ENCODE results near the gene RARRES1. TPM values are rescaled to one million over a fixed set of nuclear protein-coding genes. Genes with fewer than 3 reads are reported as not detected.
A peak's percentile ranks its signal among the peaks of the same experiment; 100 is the strongest.

The RARRES1 gene
- total RNA-seq, 2 experiments from 2014 or later = not detected

GRCh38 chr3:158679547-158680000 is 52.7 kb downstream of the RARRES1 start:
- Mint-ChIP-seq H3K27me3 (no peaks in the 10 kb centered on the region), H3K4me3 (no peak overlapping the region), H3K27ac (no peak overlapping the region), H3K36me3 (ENCODE audit: low read depth) (peaks cover 47% of the 10 kb centered on the region), H3K9me3 (no peaks in the 10 kb centered on the region), H3K4me1 (ENCODE audit: low read depth) (no peaks in the 10 kb centered on the region)
- DNase-seq = no peak
- Histone ChIP-seq H3K27me3 (ENCODE audit: control insufficient read depth in 1 of 2, insufficient read depth in 2 of 2, low read length in 2 of 2) (no peaks in the 10 kb centered on the region), H3K4me3 (ENCODE audit: low read length) (no peak overlapping the region), H3K9me3 (ENCODE audit: control insufficient read depth in 1 of 2, insufficient read depth in 1 of 2, low read length in 2 of 2) (no peaks in the 10 kb centered on the region), H3K36me3 (ENCODE audit: insufficient read depth, low read length) (peaks cover 34% of the 10 kb centered on the region), H3K4me1 (ENCODE audit: insufficient read depth, low read length) (no peaks in the 10 kb centered on the region), H3K27ac (ENCODE audit: low read depth in 1 of 2, low read length in 2 of 2) (no peak overlapping the region)
- TF ChIP-seq, protein P1, sequence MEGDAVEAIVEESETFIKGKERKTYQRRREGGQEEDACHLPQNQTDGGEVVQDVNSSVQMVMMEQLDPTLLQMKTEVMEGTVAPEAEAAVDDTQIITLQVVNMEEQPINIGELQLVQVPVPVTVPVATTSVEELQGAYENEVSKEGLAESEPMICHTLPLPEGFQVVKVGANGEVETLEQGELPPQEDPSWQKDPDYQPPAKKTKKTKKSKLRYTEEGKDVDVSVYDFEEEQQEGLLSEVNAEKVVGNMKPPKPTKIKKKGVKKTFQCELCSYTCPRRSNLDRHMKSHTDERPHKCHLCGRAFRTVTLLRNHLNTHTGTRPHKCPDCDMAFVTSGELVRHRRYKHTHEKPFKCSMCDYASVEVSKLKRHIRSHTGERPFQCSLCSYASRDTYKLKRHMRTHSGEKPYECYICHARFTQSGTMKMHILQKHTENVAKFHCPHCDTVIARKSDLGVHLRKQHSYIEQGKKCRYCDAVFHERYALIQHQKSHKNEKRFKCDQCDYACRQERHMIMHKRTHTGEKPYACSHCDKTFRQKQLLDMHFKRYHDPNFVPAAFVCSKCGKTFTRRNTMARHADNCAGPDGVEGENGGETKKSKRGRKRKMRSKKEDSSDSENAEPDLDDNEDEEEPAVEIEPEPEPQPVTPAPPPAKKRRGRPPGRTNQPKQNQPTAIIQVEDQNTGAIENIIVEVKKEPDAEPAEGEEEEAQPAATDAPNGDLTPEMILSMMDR (IDR thresholded peaks at IDR 0.05) = no peak
- POLR2A ChIA-PET = no interaction called here
- CTCF ChIA-PET = interaction anchor here (0.9 to 1.2 kb wide), 2 partner anchors 20 to 35 kb away, joined by 3 to 4 read pairs; partner anchors contain the start of gene GFM1
- ATAC-seq (ENCODE audit: poor library complexity) = no peak
- intact Hi-C loops (cut with DNase I, micrococcal nuclease) = loop anchor here in 1 of 2 experiments (10.0 kb wide), 1 partner anchor 1885 kb away; the partner anchor contains the start of gene KPNA4

DNA sequence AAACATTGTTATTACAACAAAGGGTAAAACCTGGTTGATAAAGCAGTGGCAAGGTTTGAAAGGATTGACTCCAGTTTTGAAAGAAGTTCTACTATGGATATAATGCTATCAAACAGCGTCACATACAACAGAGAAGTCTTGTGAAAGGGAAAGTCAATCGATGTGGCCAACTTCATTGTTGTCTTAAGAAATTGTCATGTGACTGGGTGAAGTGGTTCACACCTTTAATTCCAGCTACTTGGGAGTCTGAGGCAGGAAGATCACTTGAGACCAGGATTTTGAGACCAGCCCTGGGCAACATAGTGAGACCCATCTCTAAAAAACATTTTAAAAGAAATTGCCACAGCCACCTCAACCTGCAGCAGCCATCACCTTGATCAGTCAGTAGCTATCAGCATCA is 53.6 kb downstream of the RARRES1 start:
- ATAC-seq (ENCODE audit: poor library complexity) (no peak), DNase-seq (no peak)
- H3K27me3 Mint-ChIP-seq = no peaks in the 10 kb centered on the region
- TF ChIP-seq, protein P1 (IDR thresholded peaks at IDR 0.05) = no peak
- no peaks in the 10 kb centered on the region for H3K4me1 Mint-ChIP-seq (ENCODE audit: low read depth)
- peaks cover 27% of the 10 kb centered on the region for H3K36me3 ChIP-seq (ENCODE audit: insufficient read depth, low read length)
- CTCF ChIA-PET = interaction anchor here (0.9 kb wide), 1 partner anchor 34 kb away, joined by 3 read pairs; the partner anchor contains the start of gene GFM1
- POLR2A ChIA-PET = no interaction called here
- H3K4me3 ChIP-seq (ENCODE audit: low read length) = no peak overlapping the region
- H3K36me3 Mint-ChIP-seq (ENCODE audit: low read depth) = peaks cover 39% of the 10 kb centered on the region
- H3K27ac ChIP-seq (ENCODE audit: low read depth in 1 of 2, low read length in 2 of 2) = no peak overlapping the region
- no peaks in the 10 kb centered on the region for H3K9me3 ChIP-seq (ENCODE audit: control insufficient read depth in 1 of 2, insufficient read depth in 1 of 2, low read length in 2 of 2)
- H3K4me1 ChIP-seq (ENCODE audit: insufficient read depth, low read length) = no peaks in the 10 kb centered on the region
- no peaks in the 10 kb centered on the region for H3K27me3 ChIP-seq (ENCODE audit: control insufficient read depth in 1 of 2, insufficient read depth in 2 of 2, low read length in 2 of 2)
- H3K27ac Mint-ChIP-seq = no peak overlapping the region
- no peak overlapping the region for H3K4me3 Mint-ChIP-seq
- no peaks in the 10 kb centered on the region for H3K9me3 Mint-ChIP-seq
- intact Hi-C loops (cut with DNase I, micrococcal nuclease) = loop anchor here in 1 of 2 experiments (10.0 kb wide), 1 partner anchor 1886 kb away; the partner anchor contains the start of gene KPNA4

DNA sequence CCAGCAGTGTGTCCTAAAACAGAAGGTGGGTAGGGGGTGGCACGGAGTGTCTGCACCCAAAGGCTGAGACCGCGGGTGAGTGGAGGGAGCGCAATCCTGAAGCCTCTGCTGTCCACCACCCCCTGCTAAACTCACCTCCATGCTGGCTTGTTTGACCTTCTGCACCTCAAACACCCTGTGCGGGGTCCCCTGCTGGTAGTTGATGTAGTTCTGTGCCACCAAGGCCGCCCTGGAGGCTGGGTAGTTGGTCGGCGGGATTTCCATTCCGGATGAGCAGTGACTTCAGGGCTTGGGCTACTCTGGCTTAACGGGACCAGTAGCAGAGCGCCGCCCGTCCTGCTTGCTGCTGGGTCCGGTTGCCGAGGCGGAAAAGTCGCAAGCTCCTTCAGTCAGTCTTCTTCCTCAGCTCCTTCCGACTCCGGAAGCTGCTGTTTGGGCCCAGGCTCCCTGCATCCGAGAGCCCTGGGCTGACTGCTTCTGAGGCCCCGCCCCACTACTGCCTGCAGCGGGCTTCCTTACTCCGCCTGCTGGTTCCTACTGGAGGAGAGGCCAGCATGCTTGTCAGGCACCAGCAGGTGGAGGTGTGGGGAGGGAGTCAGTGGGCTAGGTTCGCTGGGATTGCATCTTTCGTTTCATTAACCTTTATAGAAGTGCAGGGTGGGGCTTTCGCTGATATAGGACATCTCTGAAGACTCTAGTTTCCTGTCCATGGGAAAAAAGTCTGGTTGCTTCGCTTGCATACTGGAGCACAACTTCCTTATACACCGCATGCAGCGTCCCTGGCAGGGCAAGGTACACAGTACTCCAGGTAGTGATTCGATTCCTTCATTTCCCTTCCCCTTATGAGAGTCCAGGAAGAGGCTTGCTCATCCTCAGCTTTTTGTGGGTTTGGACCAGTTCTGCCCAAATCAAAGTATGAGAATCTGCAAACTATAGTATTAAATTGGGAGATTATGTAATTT is 59.8 kb downstream of the RARRES1 start, which contains the start of gene LXN:
LXN (minus strand) TSS at position 434 of the 962 bp plus-strand sequence; CDS start at position 264, 170 bp downstream.
- DNase-seq (peak; percentile 60 to 92 (median 74)), ATAC-seq (ENCODE audit: poor library complexity) (peak; percentile 99)
- Histone ChIP-seq H3K4me1 (ENCODE audit: insufficient read depth, low read length) (peaks cover 19% of the 10 kb centered on the region), H3K27me3 (ENCODE audit: control insufficient read depth in 1 of 2, insufficient read depth in 2 of 2, low read length in 2 of 2) (no peaks in the 10 kb centered on the region), H3K27ac (ENCODE audit: low read depth in 1 of 2, low read length in 2 of 2) (peak within 1 kb of the TSS; percentile 41 to 49), H3K36me3 (ENCODE audit: insufficient read depth, low read length) (peaks cover 25% of the 10 kb centered on the region), H3K9me3 (ENCODE audit: control insufficient read depth in 1 of 2, insufficient read depth in 1 of 2, low read length in 2 of 2) (no peaks in the 10 kb centered on the region), H3K4me3 (ENCODE audit: low read length) (peak within 1 kb of the TSS; percentile 74)
- no peaks in the 10 kb centered on the region for H3K9me3 Mint-ChIP-seq
- ChIA-PET CTCF (interaction anchor here (1.0 to 1.9 kb wide), 5 partner anchors 13 to 130 kb away, joined by 3 to 13 read pairs (median 3); partner anchors contain the start of gene GFM1), POLR2A (interaction anchor here (0.7 to 3.0 kb wide), 6 partner anchors 11 to 86 kb away, joined by 3 to 13 read pairs (median 4); partner anchors contain the start of gene GFM1)
- peak within 1 kb of the TSS; percentile 85 for H3K27ac Mint-ChIP-seq
- intact Hi-C loops (cut with DNase I, micrococcal nuclease) = loop anchor here in 1 of 2 experiments (10.0 kb wide), 1 partner anchor 1892 kb away; the partner anchor contains the start of gene KPNA4
- no peaks in the 10 kb centered on the region for H3K27me3 Mint-ChIP-seq
- peak within 1 kb of the TSS; percentile 94 for H3K4me3 Mint-ChIP-seq
- TF ChIP-seq, protein P1 (IDR thresholded peaks at IDR 0.05) = peak; percentile 80
- peaks cover 43% of the 10 kb centered on the region for H3K36me3 Mint-ChIP-seq (ENCODE audit: low read depth)
- peaks cover 32% of the 10 kb centered on the region for H3K4me1 Mint-ChIP-seq (ENCODE audit: low read depth)
